NCI-H1436 treated with DMSO at 0.1 percent for 48 hours (cell line): ENCODE data around the gene CCL17.
"Not testable (repeated sequence)": the region's sequence is repeated elsewhere in the genome, so short reads cannot be mapped to it uniquely, and the experiment has no call there.

Experiments used
- DNase-seq: peaks from one replicate; lab custom pipeline; 2025; lab: John Stamatoyannopoulos, UW

Gene CCL17

GRCh38 chr16:57403965-57404817, at the start of gene CCL17:
Gene CCL17 (plus strand): TSS chr16:57404767. CDS start chr16:57413933, 9,166 bp downstream.
- DNase-seq = no peak

DNA sequence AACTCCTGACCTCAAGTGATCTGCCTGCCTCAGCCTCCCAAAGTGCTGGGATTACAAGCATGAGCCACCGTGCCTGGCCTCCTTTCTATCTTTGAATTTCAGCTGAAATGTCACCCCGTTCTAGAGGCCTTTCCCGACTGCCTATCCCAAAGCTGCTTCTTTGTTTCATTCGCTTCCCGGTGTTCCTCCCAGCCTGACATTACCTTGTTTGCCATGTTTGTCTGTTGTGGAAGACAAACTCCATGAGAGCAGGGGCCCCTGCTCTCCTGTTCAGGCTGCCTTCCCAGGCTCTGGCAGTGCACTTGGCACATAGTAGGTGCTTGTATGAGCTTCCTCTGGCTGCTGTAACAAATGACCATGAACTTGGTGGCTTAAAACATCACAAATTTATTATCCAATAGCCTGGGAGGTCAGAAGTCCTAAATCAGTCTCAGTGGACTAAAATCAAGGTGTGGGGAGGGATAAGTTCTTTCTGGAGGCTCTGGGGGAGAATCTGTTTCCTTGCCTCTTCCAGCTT, 48.6 kb upstream of the CCL17 start:
- DNase-seq = no peak

- DNase-seq = no peak
Measured at GRCh38 chr16:57356547-57356946, 48.0 kb upstream of the CCL17 start.

DNA sequence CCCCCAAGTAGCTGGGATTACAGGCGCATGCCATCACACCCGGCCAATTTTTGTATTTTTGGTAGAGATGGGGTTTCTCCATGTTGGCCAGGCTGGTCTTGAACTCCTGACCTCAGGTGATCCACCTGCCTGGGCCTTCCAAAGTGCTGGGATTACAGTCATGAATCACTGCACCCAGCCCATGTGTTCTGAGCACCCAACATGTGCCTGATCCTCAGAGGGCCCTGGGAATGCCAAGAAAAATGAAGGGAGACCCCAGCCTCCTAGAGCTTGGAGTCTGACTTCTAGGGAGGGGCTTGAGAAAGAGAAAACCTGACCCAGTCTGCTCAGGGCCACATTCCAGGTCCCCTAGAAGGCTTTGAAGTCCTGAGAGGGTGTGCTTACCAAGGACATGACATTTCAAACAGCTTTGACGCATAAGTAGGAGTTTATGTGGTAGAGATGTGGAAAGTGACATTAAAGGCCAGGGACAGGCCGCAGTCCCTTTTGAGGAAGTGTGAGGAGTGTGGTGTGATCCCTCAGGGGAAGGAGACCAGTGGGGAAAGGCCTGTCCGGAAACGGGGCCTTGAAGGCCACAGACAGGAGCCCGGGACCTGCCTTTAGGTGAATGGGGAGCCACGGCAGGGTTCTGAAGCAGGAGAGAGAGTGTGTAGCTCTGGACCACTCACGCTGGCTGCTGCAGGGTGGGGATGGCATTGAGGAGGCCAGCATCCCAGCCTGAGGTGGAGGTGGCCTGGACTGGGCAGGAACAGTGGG, 47.1 kb upstream of the CCL17 start:
- DNase-seq = no peak

DNA sequence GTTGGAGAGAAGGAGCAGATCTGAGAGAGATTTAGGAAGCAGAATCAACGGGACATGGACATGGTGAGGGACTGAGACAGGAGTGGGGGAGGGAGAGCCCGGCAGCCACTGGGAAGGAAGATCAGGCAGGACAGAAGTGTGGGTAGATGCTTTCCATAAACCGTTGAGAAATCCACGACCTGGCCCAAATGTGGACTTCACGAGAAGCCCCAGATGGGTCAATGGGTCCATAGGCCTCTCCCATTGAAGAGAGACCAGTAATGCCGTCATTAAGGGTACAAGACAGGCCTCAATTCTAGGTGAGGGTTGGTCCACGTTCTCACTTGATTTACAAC, 46.5 kb upstream of the CCL17 start:
- DNase-seq = no peak

DNA sequence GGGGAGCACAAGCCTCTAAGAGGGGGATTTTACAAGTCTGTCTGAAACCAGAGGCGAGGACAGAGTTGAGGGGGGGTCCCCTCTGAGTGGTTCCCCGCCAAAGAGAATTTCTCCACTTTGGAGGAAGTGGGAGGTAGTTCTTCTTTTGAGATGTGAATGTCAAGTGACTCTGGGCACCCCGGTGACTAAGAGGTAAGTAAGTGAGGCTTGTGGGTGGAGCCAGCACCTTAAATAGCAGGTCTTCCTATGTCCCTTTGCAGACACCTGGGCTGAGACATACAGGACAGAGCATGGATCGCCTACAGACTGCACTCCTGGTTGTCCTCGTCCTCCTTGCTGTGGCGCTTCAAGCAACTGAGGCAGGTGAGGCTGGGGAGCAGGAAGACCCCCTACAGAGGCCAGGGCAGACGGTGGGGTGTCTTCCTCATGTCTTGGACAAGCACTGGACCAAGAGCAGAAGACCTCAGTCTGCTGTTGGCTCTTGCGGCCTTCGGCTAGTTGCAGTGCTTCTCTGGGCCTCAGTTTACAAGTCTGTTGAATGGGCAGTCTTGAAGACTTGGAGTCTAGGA, 46.0 kb upstream of the CCL17 start, which contains the start of gene CCL22:
Gene CCL22 (plus strand): TSS at position 257 of the 569 bp plus-strand sequence. CDS start 34 bp downstream, at position 291.
- DNase-seq = no peak

DNA sequence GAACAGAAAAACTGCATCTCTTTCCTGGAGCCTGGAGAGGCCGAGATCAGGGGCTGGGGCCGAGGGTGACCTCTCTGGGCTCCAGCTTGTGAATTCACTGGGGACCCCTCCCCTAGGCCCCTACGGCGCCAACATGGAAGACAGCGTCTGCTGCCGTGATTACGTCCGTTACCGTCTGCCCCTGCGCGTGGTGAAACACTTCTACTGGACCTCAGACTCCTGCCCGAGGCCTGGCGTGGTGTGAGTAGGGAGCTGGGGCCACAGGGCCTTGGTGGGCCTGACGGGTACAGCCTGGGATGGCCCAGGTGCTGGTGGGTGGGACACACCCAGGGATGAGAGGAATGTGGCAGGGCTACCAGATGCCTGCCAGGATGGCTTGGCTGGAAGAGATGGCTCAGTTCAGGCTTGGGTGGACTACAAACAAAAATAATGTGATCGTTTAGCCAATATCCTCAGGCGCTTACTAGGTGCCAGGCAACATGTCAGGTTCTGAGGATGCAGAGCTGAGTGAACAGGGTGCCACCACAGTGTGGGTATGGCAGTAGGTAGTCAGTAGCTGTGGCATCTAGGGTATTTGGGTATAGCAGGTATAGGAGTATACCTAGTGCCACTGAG, 44.1 kb upstream of the CCL17 start:
- DNase-seq = no peak

- DNase-seq = no peak
Measured at GRCh38 chr16:57361404-57361803, 43.2 kb upstream of the CCL17 start.

GRCh38 chr16:57364143-57364542, 40.4 kb upstream of the CCL17 start:
- no peak for DNase-seq

GRCh38 chr16:57366544-57367040, 38.0 kb upstream of the CCL17 start:
- no peak for DNase-seq

GRCh38 chr16:57367116-57367752, 37.3 kb upstream of the CCL17 start:
- no peak for DNase-seq

GRCh38 chr16:57371494-57372371, 32.8 kb upstream of the CCL17 start:
- no peak for DNase-seq

- no peak for DNase-seq
Measured at GRCh38 chr16:57372372-57373116, 32.0 kb upstream of the CCL17 start, which contains the start of gene CX3CL1. Gene CX3CL1 (plus strand): TSS chr16:57372490. CDS start chr16:57372569, 79 bp downstream.

DNA sequence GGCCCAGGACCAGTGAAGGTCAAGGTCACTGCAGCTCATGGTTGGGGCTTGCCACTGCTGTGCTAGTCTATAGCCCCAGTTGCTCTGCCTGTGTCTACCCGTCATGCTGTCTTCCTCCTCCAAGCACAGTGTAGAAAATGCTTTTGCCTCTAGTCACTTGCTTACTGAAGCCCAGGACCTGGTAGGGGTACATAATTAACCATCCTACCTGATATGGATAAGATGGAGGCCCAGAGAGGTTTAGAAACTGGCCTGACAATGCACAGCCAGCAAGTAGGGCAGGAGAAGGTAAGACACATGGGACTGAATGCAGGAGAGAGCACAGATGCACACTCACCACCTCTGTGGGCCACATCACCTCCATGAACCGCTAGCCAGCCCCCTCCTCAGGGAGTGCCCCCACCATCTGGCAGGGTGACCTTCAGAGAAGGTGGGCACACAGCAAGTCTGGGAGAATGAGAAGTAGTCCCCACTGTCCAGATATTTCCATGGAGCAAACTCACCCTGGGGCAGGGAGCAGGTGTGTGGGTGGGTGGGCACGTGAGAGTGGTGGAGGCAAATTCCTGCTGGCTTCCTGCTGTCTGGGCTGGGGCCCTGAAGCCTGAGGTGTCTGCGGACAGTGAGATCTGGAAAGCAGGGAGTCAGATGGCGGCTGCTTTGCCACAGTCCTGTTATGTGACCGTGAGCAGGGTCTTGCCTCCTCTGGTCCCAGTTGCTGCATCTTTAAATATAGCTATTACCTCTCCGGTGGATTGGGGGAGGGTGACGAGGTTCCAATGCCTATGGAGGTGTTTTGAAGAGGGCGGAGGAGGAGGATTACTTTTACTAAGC, 31.2 kb upstream of the CCL17 start:
- no peak for DNase-seq

- DNase-seq = no peak
Measured at GRCh38 chr16:57374067-57374534, 30.5 kb upstream of the CCL17 start.

DNA sequence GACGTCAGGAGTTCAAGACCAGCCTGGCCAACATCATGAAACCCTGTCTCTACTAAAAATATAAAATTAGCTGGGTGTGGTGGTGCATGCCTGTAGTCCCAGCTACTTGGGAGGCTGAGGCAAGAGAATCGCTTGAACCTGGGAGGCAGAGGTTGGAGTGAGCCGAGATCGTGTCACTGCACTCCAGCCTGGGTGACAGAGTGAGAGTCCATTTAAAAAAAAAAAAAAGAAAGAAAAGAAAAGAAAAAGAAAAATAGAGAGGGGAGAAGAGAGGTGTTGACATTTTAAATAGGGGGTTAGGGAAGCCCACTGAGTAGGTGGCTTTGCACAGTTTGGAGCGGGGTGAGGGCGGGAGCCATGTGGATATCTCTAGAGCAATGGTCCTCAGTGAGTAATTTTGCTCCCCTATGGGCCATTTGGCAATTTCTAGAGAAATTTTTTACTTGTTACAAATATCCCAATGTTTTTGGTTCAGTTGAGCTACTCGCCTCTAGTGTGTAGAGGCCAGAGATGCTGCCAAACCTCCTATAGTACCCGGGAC, 29.6 kb upstream of the CCL17 start:
- DNase-seq = not testable (repeated sequence)

GRCh38 chr16:57376313-57376818, 28.2 kb upstream of the CCL17 start:
- DNase-seq = no peak
